ENCODE data around the gene COL7A1. TPM values are rescaled to one million over a fixed set of nuclear protein-coding genes. Genes with fewer than 3 reads are reported as not detected.

The COL7A1 gene
- total RNA-seq, 5 donors from 2014 or later (not counting 1 experiment from before 2014, with no cell fraction given), result 0.33 to 2.3 (median 1.3) TPM

- no peak overlapping the region for H3K4me3 Mint-ChIP-seq
- no peaks in the 10 kb centered on the region for H3K36me3 Mint-ChIP-seq
Measured at GRCh38 chr3:48528048-48528447, 67.1 kb downstream of the COL7A1 start.

GRCh38 chr3:48524970-48525369 is 70.2 kb downstream of the COL7A1 start:
- Mint-ChIP-seq H3K27ac (no peak overlapping the region), H3K4me3 (no peak overlapping the region), H3K36me3 (no peaks in the 10 kb centered on the region), H3K27me3 (no peaks in the 10 kb centered on the region), H3K9me3 (no peaks in the 10 kb centered on the region), H3K4me1 (peaks cover 4 to 8% (median 6%) of the 10 kb centered on the region in 3 donors)
- no peaks in the 10 kb centered on the region for H3K27me3 ChIP-seq (replicated peaks in 1 of 2; ENCODE audit: control insufficient read depth in 2 of 2, extremely low read depth in 1 of 2, insufficient read depth in 2 of 2, low read length in 1 of 2)
- ChIA-PET CTCF (interaction anchor here in 1 of 2 donors (0.6 kb wide), 1 partner anchor 12 kb away, joined by 3 read pairs; no protein-coding TSS in a partner anchor), POLR2A (no interaction called here)
- H3K27ac ChIP-seq (ENCODE audit: low read length), result no peak overlapping the region
- peaks cover 0 to 4% of the 10 kb centered on the region in 2 experiments for H3K4me1 ChIP-seq (ENCODE audit: control insufficient read depth in 1 of 2, extremely low read depth in 1 of 2, insufficient read depth in 2 of 2, low read length in 2 of 2)
- H3K36me3 ChIP-seq (ENCODE audit: control insufficient read depth in 2 of 2, extremely low read depth in 1 of 2, insufficient read depth in 1 of 2, low read length in 1 of 2), result no peaks in the 10 kb centered on the region
- no peak for ATAC-seq (replicated peaks in 1 of 4)
- no peak for DNase-seq
- WGBS (ENCODE audit: insufficient coverage), result no CpG with 5 or more reads among the region's 9 CpGs
- H3K4me3 ChIP-seq (ENCODE audit: control insufficient read depth in 1 of 2, extremely low read depth in 1 of 2, low read length in 1 of 2), result no peak overlapping the region
- no peaks in the 10 kb centered on the region for H3K9me3 ChIP-seq

More at GRCh38 chr3:48528048-48528447, 67.1 kb downstream of the COL7A1 start:
- CTCF ChIA-PET, result no interaction called here
- Histone ChIP-seq H3K4me3 (ENCODE audit: control insufficient read depth in 1 of 2, extremely low read depth in 1 of 2, low read length in 1 of 2) (no peak overlapping the region), H3K27ac (ENCODE audit: low read length) (no peak overlapping the region), H3K9me3 (no peaks in the 10 kb centered on the region), H3K27me3 (replicated peaks in 1 of 2; ENCODE audit: control insufficient read depth in 2 of 2, extremely low read depth in 1 of 2, insufficient read depth in 2 of 2, low read length in 1 of 2) (no peaks in the 10 kb centered on the region), H3K4me1 (ENCODE audit: control insufficient read depth in 1 of 2, extremely low read depth in 1 of 2, insufficient read depth in 2 of 2, low read length in 2 of 2) (no peaks in the 10 kb centered on the region), H3K36me3 (ENCODE audit: control insufficient read depth in 2 of 2, extremely low read depth in 1 of 2, insufficient read depth in 1 of 2, low read length in 1 of 2) (no peaks in the 10 kb centered on the region)
- POLR2A ChIA-PET, result no interaction called here
- H3K9me3 Mint-ChIP-seq, result no peaks in the 10 kb centered on the region
- H3K27me3 Mint-ChIP-seq, result no peaks in the 10 kb centered on the region
- WGBS (ENCODE audit: insufficient coverage), result 100% methylated on average over 2 of the region's 9 CpGs
- ATAC-seq (replicated peaks in 1 of 4) (no peak), DNase-seq (no peak)
- H3K27ac Mint-ChIP-seq, result no peak overlapping the region
- peaks cover 0 to 5% (median 0%) of the 10 kb centered on the region in 3 donors for H3K4me1 Mint-ChIP-seq

GRCh38 chr3:48521635-48522034 is 73.5 kb downstream of the COL7A1 start:
- H3K4me1 ChIP-seq (ENCODE audit: control insufficient read depth in 1 of 2, extremely low read depth in 1 of 2, insufficient read depth in 2 of 2, low read length in 2 of 2), result peaks cover 29 to 38% of the 10 kb centered on the region in 2 experiments
- H3K27me3 ChIP-seq (replicated peaks in 1 of 2; ENCODE audit: control insufficient read depth in 2 of 2, extremely low read depth in 1 of 2, insufficient read depth in 2 of 2, low read length in 1 of 2), result no peaks in the 10 kb centered on the region
- H3K9me3 ChIP-seq, result no peaks in the 10 kb centered on the region
- no peak overlapping the region for H3K27ac ChIP-seq (ENCODE audit: low read length)
- CTCF ChIA-PET, result no interaction called here
- POLR2A ChIA-PET, result no interaction called here
- Mint-ChIP-seq H3K4me3 (no peak overlapping the region), H3K4me1 (peaks cover 36 to 41% (median 37%) of the 10 kb centered on the region in 3 donors), H3K36me3 (no peaks in the 10 kb centered on the region), H3K9me3 (no peaks in the 10 kb centered on the region), H3K27me3 (no peaks in the 10 kb centered on the region), H3K27ac (no peak overlapping the region)
- WGBS (ENCODE audit: insufficient coverage), result 100% methylated on average over 3 of the region's 6 CpGs
- ATAC-seq (replicated peaks in 1 of 4) (no peak), DNase-seq (no peak)
- H3K4me3 ChIP-seq (ENCODE audit: control insufficient read depth in 1 of 2, extremely low read depth in 1 of 2, low read length in 1 of 2), result no peak overlapping the region
- H3K36me3 ChIP-seq (ENCODE audit: control insufficient read depth in 2 of 2, extremely low read depth in 1 of 2, insufficient read depth in 1 of 2, low read length in 1 of 2), result no peaks in the 10 kb centered on the region

GRCh38 chr3:48519277-48519643 is 75.9 kb downstream of the COL7A1 start:
- Mint-ChIP-seq H3K27me3 (no peaks in the 10 kb centered on the region), H3K27ac (peak overlapping the region; percentile 57 to 81), H3K36me3 (no peaks in the 10 kb centered on the region), H3K4me1 (peaks cover 57 to 62% (median 60%) of the 10 kb centered on the region in 3 donors), H3K9me3 (no peaks in the 10 kb centered on the region), H3K4me3 (peak overlapping the region in 1 of 3 donors; percentile 66)
- CTCF ChIA-PET, result no interaction called here
- no peaks in the 10 kb centered on the region for H3K36me3 ChIP-seq (ENCODE audit: control insufficient read depth in 2 of 2, extremely low read depth in 1 of 2, insufficient read depth in 1 of 2, low read length in 1 of 2)
- WGBS (ENCODE audit: insufficient coverage), result 98% methylated on average over 5 of the region's 9 CpGs
- peak overlapping the region; percentile 12 for H3K27ac ChIP-seq (ENCODE audit: low read length)
- POLR2A ChIA-PET, result no interaction called here
- no peak for DNase-seq
- no peak overlapping the region for H3K4me3 ChIP-seq (ENCODE audit: control insufficient read depth in 1 of 2, extremely low read depth in 1 of 2, low read length in 1 of 2)
- peaks cover 50 to 61% of the 10 kb centered on the region in 2 experiments for H3K4me1 ChIP-seq (ENCODE audit: control insufficient read depth in 1 of 2, extremely low read depth in 1 of 2, insufficient read depth in 2 of 2, low read length in 2 of 2)
- ATAC-seq (replicated peaks in 1 of 4), result no peak
- H3K27me3 ChIP-seq (replicated peaks in 1 of 2; ENCODE audit: control insufficient read depth in 2 of 2, extremely low read depth in 1 of 2, insufficient read depth in 2 of 2, low read length in 1 of 2), result no peaks in the 10 kb centered on the region
- no peaks in the 10 kb centered on the region for H3K9me3 ChIP-seq

- peak overlapping the region in 1 of 3 donors; percentile 66 for H3K4me3 Mint-ChIP-seq
- POLR2A ChIA-PET, result no interaction called here
- peaks cover 62 to 67% (median 65%) of the 10 kb centered on the region in 3 donors for H3K4me1 Mint-ChIP-seq
- DNase-seq (peak in 4 of 35 experiments; percentile 8 to 33 (median 20)), ATAC-seq (replicated peaks in 1 of 4) (peak; percentile 47 to 62 (median 57))
- no peaks in the 10 kb centered on the region for H3K9me3 ChIP-seq
- H3K36me3 ChIP-seq (ENCODE audit: control insufficient read depth in 2 of 2, extremely low read depth in 1 of 2, insufficient read depth in 1 of 2, low read length in 1 of 2), result no peaks in the 10 kb centered on the region
- peak overlapping the region; percentile 76 to 81 for H3K27ac Mint-ChIP-seq
- H3K27ac ChIP-seq (ENCODE audit: low read length), result peak overlapping the region; percentile 12
- H3K27me3 Mint-ChIP-seq, result no peaks in the 10 kb centered on the region
- CTCF ChIA-PET, result no interaction called here
- WGBS (ENCODE audit: insufficient coverage), result 50% methylated on average over 4 of the region's 12 CpGs
- H3K4me1 ChIP-seq (ENCODE audit: control insufficient read depth in 1 of 2, extremely low read depth in 1 of 2, insufficient read depth in 2 of 2, low read length in 2 of 2), result peaks cover 55 to 67% of the 10 kb centered on the region in 2 experiments
- no peak overlapping the region for H3K4me3 ChIP-seq (ENCODE audit: control insufficient read depth in 1 of 2, extremely low read depth in 1 of 2, low read length in 1 of 2)
- H3K27me3 ChIP-seq (replicated peaks in 1 of 2; ENCODE audit: control insufficient read depth in 2 of 2, extremely low read depth in 1 of 2, insufficient read depth in 2 of 2, low read length in 1 of 2), result no peaks in the 10 kb centered on the region
- H3K36me3 Mint-ChIP-seq, result no peaks in the 10 kb centered on the region
- H3K9me3 Mint-ChIP-seq, result no peaks in the 10 kb centered on the region
Measured at GRCh38 chr3:48518638-48519276, 76.4 kb downstream of the COL7A1 start.

GRCh38 chr3:48518069-48518468 is 77.1 kb downstream of the COL7A1 start:
- POLR2A ChIA-PET, result no interaction called here
- DNase-seq, result no peak
- no peaks in the 10 kb centered on the region for H3K27me3 Mint-ChIP-seq
- peak overlapping the region; percentile 76 to 81 for H3K27ac Mint-ChIP-seq
- Histone ChIP-seq H3K27ac (ENCODE audit: low read length) (peak overlapping the region; percentile 3), H3K4me3 (ENCODE audit: control insufficient read depth in 1 of 2, extremely low read depth in 1 of 2, low read length in 1 of 2) (no peak overlapping the region), H3K4me1 (ENCODE audit: control insufficient read depth in 1 of 2, extremely low read depth in 1 of 2, insufficient read depth in 2 of 2, low read length in 2 of 2) (peaks cover 57 to 70% of the 10 kb centered on the region in 2 experiments), H3K36me3 (ENCODE audit: control insufficient read depth in 2 of 2, extremely low read depth in 1 of 2, insufficient read depth in 1 of 2, low read length in 1 of 2) (no peaks in the 10 kb centered on the region), H3K9me3 (no peaks in the 10 kb centered on the region), H3K27me3 (replicated peaks in 1 of 2; ENCODE audit: control insufficient read depth in 2 of 2, extremely low read depth in 1 of 2, insufficient read depth in 2 of 2, low read length in 1 of 2) (no peaks in the 10 kb centered on the region)
- H3K9me3 Mint-ChIP-seq, result no peaks in the 10 kb centered on the region
- ATAC-seq (replicated peaks in 1 of 4), result no peak
- WGBS (ENCODE audit: insufficient coverage), result 91% methylated on average over 6 of the region's 6 CpGs
- CTCF ChIA-PET, result no interaction called here
- H3K36me3 Mint-ChIP-seq, result no peaks in the 10 kb centered on the region
- peak overlapping the region in 1 of 3 donors; percentile 66 for H3K4me3 Mint-ChIP-seq
- peaks cover 64 to 74% (median 70%) of the 10 kb centered on the region in 3 donors for H3K4me1 Mint-ChIP-seq

Measured in T-cell (primary cell).